GM12878 (cell line): ENCODE measurements around the gene PDZD7. TPM values are rescaled to one million over a fixed set of nuclear protein-coding genes. Genes with fewer than 3 reads are reported as not detected.

Source experiments
- BACH1 ChIP-seq: fragments of 450-650 bp; IDR thresholded peaks from 2 replicates; pipeline ENCODE4 v1.6.1; 2017; ENCODE audit warnings: mild to moderate bottlenecking, borderline replicate concordance
- EZH2 ChIP-seq: IDR thresholded peaks from 2 replicates; pipeline ENCODE4 v1.6.1; 2012; ENCODE audit warnings: low read depth, mild to moderate bottlenecking, control low read depth, inconsistent platforms, low read length, borderline replicate concordance; ENCODE audit not compliant: control insufficient read depth
- GABPA ChIP-seq: IDR thresholded peaks from 2 replicates; pipeline ENCODE4 v1.6.1; 2014; ENCODE audit warnings: antibody characterized with exemption, low read depth, mild to moderate bottlenecking, inconsistent platforms
- IKZF2 ChIP-seq, 2 experiments: fragments of 450-650 bp; IDR thresholded peaks; 2 replicates each; pipeline ENCODE4 v1.6.1; 2017; ENCODE audit warnings: mild to moderate bottlenecking in 2 of 2, moderate library complexity in 2 of 2
- MYB ChIP-seq: fragments of 150-350 bp; IDR thresholded peaks from 2 replicates; pipeline ENCODE4 v1.6.1; 2014; ENCODE audit warnings: mild to moderate bottlenecking, low read depth, low read length, borderline replicate concordance
- NFIC ChIP-seq: IDR thresholded peaks from 2 replicates; pipeline ENCODE4 v1.6.1; 2012; ENCODE audit warnings: low read depth, mild to moderate bottlenecking, inconsistent platforms, low read length, moderate library complexity
- PAX5 ChIP-seq: IDR thresholded peaks from 2 replicates; pipeline ENCODE4 v1.6.1; 2011; ENCODE audit warnings: low read depth, low read length, borderline replicate concordance
- POLR2AphosphoS5 ChIP-seq: IDR thresholded peaks from 2 replicates; pipeline ENCODE4 v1.6.1; 2011; ENCODE audit warnings: mild to moderate bottlenecking, low read length, inconsistent platforms
- POU2F2 ChIP-seq: IDR thresholded peaks from 3 replicates; pipeline ENCODE4 v1.6.1; 2011; ENCODE audit warnings: low read depth, mild to moderate bottlenecking, low read length, borderline replicate concordance
- polyA plus RNA-seq, 11 experiments: library from polyadenylated mRNA; depleted of rRNA in 4 of 11; unstranded in 6 of 11; stranded (reverse) in 5 of 11; fragments of >200 nt; fragmentation: Nextera tagmentation in 4 of 11; fragmentation: Illumina TruSeq in 1 of 11; extraction: Ambion mirVana in 4 of 11; extraction: Trizol in 1 of 11; gene quantifications; 1 replicate in 1 of 11; 2 replicates in 10 of 11; pipeline versions ENCODE4 v1.2.1 to v1.2.3, GENCODE V29; 2011 to 2016; ENCODE audit warnings: inconsistent platforms in 2 of 11, missing spikeins in 2 of 11, low read depth in 1 of 11
- total RNA-seq, 4 experiments: library from RNA; depleted of rRNA in 3 of 4; stranded (reverse); fragments of >200 nt in 3 of 4; fragmentation: Illumina TruSeq in 1 of 4; extraction: Trizol in 1 of 4; gene quantifications; 2 replicates each; pipeline versions ENCODE4 v1.2.1 to v1.2.3, GENCODE V29; 2013 to 2021
- TF ChIP-seq, protein P1 (sequence below): fragments of 450-650 bp; IDR thresholded peaks from 2 replicates; pipeline ENCODE4 v1.6.1; 2017; ENCODE audit warnings: mild to moderate bottlenecking, moderate library complexity
- TF ChIP-seq, protein P2 (sequence below): fragments of 450-650 bp; IDR thresholded peaks from 2 replicates; pipeline ENCODE4 v1.6.1; 2016; ENCODE audit warnings: mild to moderate bottlenecking

PDZD7 gene
- total and polyA plus RNA-seq, 10 of the 15 experiments (the other 5 are each of a cell fraction or from before 2014, with no cell fraction given): 0.01 to 0.20 (median 0.03) TPM; not detected in 7

DNA sequence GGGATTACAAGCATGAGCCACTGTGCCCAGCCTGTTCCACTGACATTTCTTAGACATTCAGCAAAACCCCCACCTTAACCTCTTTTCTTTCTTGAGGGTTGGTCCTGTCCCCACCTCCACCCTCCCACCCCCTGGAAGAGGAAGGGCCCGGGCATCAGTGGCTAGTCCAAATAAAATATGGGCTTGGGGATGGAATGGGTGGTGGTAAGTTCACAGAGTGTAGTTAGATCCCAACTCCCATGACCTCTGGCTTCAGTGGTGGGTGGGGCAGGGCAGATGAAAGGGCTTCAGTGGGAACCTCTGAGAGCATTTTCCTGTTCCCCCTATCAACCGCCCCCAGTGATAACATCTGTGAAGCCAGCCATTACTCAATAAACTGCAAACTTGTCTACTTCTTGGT lies 9.9 kb upstream of the PDZD7 start (continued):
- TF ChIP-seq, protein P1, sequence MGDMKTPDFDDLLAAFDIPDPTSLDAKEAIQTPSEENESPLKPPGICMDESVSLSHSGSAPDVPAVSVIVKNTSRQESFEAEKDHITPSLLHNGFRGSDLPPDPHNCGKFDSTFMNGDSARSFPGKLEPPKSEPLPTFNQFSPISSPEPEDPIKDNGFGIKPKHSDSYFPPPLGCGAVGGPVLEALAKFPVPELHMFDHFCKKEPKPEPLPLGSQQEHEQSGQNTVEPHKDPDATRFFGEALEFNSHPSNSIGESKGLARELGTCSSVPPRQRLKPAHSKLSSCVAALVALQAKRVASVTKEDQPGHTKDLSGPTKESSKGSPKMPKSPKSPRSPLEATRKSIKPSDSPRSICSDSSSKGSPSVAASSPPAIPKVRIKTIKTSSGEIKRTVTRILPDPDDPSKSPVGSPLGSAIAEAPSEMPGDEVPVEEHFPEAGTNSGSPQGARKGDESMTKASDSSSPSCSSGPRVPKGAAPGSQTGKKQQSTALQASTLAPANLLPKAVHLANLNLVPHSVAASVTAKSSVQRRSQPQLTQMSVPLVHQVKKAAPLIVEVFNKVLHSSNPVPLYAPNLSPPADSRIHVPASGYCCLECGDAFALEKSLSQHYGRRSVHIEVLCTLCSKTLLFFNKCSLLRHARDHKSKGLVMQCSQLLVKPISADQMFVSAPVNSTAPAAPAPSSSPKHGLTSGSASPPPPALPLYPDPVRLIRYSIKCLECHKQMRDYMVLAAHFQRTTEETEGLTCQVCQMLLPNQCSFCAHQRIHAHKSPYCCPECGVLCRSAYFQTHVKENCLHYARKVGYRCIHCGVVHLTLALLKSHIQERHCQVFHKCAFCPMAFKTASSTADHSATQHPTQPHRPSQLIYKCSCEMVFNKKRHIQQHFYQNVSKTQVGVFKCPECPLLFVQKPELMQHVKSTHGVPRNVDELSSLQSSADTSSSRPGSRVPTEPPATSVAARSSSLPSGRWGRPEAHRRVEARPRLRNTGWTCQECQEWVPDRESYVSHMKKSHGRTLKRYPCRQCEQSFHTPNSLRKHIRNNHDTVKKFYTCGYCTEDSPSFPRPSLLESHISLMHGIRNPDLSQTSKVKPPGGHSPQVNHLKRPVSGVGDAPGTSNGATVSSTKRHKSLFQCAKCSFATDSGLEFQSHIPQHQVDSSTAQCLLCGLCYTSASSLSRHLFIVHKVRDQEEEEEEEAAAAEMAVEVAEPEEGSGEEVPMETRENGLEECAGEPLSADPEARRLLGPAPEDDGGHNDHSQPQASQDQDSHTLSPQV: no peak
- TF ChIP-seq BACH1 (no peak), NFIC (no peak), GABPA (no peak), POU2F2 (no peak), PAX5 (no peak), IKZF2 (IDR thresholded peaks at IDR 0.05) (no peak), POLR2AphosphoS5 (no peak), EZH2 (no peak), MYB (no peak)
- TF ChIP-seq, protein P2, sequence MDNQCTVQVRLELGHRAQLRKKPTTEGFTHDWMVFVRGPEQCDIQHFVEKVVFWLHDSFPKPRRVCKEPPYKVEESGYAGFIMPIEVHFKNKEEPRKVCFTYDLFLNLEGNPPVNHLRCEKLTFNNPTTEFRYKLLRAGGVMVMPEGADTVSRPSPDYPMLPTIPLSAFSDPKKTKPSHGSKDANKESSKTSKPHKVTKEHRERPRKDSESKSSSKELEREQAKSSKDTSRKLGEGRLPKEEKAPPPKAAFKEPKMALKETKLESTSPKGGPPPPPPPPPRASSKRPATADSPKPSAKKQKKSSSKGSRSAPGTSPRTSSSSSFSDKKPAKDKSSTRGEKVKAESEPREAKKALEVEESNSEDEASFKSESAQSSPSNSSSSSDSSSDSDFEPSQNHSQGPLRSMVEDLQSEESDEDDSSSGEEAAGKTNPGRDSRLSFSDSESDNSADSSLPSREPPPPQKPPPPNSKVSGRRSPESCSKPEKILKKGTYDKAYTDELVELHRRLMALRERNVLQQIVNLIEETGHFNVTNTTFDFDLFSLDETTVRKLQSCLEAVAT: no peak
